Measurements from ENCODE around the gene NECAB2. TPM values are rescaled to one million over a fixed set of nuclear protein-coding genes. Genes with fewer than 3 reads are reported as not detected.

NECAB2 gene
- total RNA-seq, 1 donor from 2014 or later: not detected

DNA sequence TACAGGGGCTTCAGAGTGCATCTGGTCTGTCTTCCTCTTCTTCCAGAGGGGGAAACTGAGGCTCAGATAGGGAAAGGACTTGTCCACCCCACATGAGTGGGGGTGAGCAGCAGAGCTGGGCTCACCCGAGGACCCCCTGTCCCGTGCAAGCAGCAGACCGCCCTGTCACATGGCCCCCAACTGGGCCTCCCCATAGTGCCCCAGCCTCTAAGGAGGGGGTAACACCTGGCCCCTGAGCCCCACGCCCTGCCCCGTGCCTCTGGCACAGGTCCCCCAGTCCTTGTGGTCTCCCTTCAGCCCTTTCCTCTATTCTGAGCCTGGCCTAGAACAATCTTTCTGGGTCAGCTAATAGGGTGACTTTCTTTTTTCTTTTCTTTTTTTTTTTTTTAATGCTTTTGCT lies 6.5 kb upstream of the NECAB2 start:
- Histone ChIP-seq H3K36me3 (peaks cover 0 to 16% of the 10 kb centered on the region in 2 donors), H3K9me3 (no peaks in the 10 kb centered on the region), H3K4me1 (no peaks in the 10 kb centered on the region), H3K27ac (no peak overlapping the region), H3K4me3 (no peak overlapping the region), H3K27me3 (no peaks in the 10 kb centered on the region)
- no peak for DNase-seq (ENCODE audit: extremely low spot score in 2 of 2)
- intact Hi-C loops (cut with DNase I): loop anchor here (10.0 kb wide), 2 partner anchors 103 to 523 kb away; no protein-coding TSS in a partner anchor
- TF ChIP-seq POLR2AphosphoS5 (IDR thresholded peaks at IDR 0.05; ENCODE audit: insufficient read depth in 1 of 2, low read depth in 1 of 2) (no peak), POLR2A (IDR thresholded peaks at IDR 0.05) (no peak)
- TF ChIP-seq, protein P1, sequence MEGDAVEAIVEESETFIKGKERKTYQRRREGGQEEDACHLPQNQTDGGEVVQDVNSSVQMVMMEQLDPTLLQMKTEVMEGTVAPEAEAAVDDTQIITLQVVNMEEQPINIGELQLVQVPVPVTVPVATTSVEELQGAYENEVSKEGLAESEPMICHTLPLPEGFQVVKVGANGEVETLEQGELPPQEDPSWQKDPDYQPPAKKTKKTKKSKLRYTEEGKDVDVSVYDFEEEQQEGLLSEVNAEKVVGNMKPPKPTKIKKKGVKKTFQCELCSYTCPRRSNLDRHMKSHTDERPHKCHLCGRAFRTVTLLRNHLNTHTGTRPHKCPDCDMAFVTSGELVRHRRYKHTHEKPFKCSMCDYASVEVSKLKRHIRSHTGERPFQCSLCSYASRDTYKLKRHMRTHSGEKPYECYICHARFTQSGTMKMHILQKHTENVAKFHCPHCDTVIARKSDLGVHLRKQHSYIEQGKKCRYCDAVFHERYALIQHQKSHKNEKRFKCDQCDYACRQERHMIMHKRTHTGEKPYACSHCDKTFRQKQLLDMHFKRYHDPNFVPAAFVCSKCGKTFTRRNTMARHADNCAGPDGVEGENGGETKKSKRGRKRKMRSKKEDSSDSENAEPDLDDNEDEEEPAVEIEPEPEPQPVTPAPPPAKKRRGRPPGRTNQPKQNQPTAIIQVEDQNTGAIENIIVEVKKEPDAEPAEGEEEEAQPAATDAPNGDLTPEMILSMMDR (IDR thresholded peaks at IDR 0.05): no peak

DNA sequence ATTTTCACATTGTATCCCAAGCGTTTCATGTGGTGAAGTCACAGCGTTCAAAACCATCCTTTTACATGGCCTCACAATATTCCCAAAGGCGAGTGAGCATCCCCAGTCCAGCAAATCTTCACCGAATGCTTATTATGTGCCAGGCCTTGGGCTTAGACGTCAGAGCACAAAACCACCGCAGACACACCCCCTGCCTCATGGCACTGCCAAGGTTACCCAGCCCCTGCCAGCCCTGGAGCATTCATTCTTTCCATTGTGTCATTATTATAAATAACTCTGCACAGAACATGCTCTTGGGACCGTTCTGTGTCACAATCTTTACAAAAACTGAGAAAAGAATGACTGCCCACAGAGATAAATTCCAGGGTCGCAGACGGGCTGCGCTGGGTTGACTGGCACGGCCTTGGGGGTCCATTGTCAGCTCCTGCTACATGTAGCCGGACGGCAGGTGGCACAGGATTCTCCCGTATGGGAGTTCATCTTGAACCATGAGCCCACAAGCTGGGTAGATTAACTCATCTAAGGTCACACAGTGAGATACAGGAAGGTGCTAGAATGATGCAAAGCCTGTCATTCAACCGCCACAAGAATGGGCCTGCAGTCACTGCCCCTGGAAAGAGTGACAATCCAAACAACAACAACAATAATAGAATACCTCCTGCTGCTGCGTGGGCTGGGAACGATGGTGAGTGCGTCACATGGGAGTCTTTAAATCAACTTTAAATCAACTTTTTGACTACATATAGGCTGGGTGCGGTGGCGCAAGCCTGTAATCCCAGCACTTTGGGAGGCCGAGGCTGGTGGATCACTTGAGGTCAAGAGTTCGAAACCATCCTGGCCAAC lies 4.5 kb upstream of the NECAB2 start:
- H3K4me3 ChIP-seq: no peak overlapping the region
- no peaks in the 10 kb centered on the region for H3K4me1 ChIP-seq
- intact Hi-C loops (cut with DNase I): loop anchor here (10.0 kb wide), 2 partner anchors 101 to 521 kb away; no protein-coding TSS in a partner anchor
- TF ChIP-seq POLR2AphosphoS5 (IDR thresholded peaks at IDR 0.05; ENCODE audit: insufficient read depth in 1 of 2, low read depth in 1 of 2) (no peak), POLR2A (IDR thresholded peaks at IDR 0.05) (no peak)
- TF ChIP-seq, protein P1 (IDR thresholded peaks at IDR 0.05): no peak
- DNase-seq (ENCODE audit: extremely low spot score in 2 of 2): no peak
- H3K27ac ChIP-seq: no peak overlapping the region
- peaks cover 0 to 15% of the 10 kb centered on the region in 2 donors for H3K36me3 ChIP-seq
- H3K27me3 ChIP-seq: no peaks in the 10 kb centered on the region
- H3K9me3 ChIP-seq: no peaks in the 10 kb centered on the region

DNA sequence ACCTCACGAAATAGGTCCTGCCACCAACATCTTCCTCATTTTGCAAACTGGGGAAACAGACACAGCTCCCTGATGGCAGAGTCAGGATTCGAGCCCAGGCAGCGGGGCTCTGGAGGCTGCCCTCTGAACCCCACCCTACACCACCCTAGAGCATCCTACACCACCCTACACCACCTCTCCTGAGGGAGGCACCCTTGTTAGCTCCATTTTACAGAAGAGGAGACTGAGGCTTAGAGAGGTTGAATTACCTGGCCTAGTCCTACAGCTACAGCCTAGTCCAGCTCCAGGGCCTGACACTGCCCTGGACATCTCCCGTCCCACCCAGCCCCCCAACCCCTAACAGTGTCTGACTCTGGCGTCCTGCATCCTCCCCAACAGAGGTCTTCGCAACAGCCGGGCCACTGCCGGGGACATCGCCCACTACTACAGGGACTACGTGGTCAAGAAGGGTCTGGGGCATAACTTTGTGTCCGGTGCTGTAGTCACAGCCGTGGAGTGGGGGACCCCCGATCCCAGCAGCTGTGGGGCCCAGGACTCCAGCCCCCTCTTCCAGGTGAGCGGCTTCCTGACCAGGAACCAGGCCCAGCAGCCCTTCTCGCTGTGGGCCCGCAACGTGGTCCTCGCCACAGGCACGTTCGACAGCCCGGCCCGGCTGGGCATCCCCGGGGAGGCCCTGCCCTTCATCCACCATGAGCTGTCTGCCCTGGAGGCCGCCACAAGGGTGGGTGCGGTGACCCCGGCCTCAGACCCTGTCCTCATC lies 3.2 kb upstream of the NECAB2 start:
- no peak for DNase-seq (ENCODE audit: extremely low spot score in 2 of 2)
- Histone ChIP-seq H3K4me1 (no peaks in the 10 kb centered on the region), H3K27ac (no peak overlapping the region), H3K36me3 (peaks cover 0 to 5% of the 10 kb centered on the region in 2 donors), H3K27me3 (no peaks in the 10 kb centered on the region), H3K9me3 (no peaks in the 10 kb centered on the region), H3K4me3 (no peak overlapping the region)
- TF ChIP-seq POLR2A (IDR thresholded peaks at IDR 0.05): no peak
- TF ChIP-seq, protein P1 (IDR thresholded peaks at IDR 0.05): no peak
- intact Hi-C loops (cut with DNase I): loop anchor here (10.0 kb wide), 2 partner anchors 100 to 520 kb away; no protein-coding TSS in a partner anchor

DNA sequence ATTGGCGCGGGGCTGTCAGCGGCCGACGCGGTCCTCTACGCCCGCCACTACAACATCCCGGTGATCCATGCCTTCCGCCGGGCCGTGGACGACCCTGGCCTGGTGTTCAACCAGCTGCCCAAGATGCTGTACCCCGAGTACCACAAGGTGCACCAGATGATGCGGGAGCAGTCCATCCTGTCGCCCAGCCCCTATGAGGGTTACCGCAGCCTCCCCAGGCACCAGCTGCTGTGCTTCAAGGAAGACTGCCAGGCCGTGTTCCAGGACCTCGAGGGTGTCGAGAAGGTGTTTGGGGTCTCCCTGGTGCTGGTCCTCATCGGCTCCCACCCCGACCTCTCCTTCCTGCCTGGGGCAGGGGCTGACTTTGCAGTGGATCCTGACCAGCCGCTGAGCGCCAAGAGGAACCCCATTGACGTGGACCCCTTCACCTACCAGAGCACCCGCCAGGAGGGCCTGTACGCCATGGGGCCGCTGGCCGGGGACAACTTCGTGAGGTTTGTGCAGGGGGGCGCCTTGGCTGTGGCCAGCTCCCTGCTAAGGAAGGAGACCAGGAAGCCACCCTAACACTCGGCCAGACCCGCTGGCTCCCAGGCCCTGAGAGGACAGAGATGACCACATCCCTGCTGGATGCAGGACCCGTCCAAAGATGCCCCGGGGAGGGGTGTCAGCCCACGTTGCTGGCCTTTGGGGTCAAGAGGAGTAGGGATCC lies 2.4 kb upstream of the NECAB2 start:
- intact Hi-C loops (cut with DNase I): loop anchor here (10.0 kb wide), 2 partner anchors 99 to 519 kb away; no protein-coding TSS in a partner anchor
- H3K4me1 ChIP-seq: no peaks in the 10 kb centered on the region
- DNase-seq (ENCODE audit: extremely low spot score in 2 of 2): no peak
- no peaks in the 10 kb centered on the region for H3K9me3 ChIP-seq
- H3K27ac ChIP-seq: no peak overlapping the region
- H3K36me3 ChIP-seq: peaks cover 0 to 4% of the 10 kb centered on the region in 2 donors
- TF ChIP-seq POLR2AphosphoS5 (IDR thresholded peaks at IDR 0.05; ENCODE audit: insufficient read depth in 1 of 2, low read depth in 1 of 2) (no peak), POLR2A (IDR thresholded peaks at IDR 0.05) (no peak)
- TF ChIP-seq, protein P1 (IDR thresholded peaks at IDR 0.05): no peak
- no peak overlapping the region for H3K4me3 ChIP-seq
- no peaks in the 10 kb centered on the region for H3K27me3 ChIP-seq

Measured in vagina (tissue), 2 donors.